IMR-90 (cell line): Measurements from ENCODE around the gene GSE1. TPM values are rescaled to one million over a fixed set of nuclear protein-coding genes. Genes with fewer than 3 reads are reported as not detected.

Experiments used
- ATAC-seq: fragments of 200-7000 bp; cut with Tn5 transposase; 2 replicates; pipeline ENCODE4 v1.9.1; 2020; ENCODE audit warnings: low read depth, mild to moderate bottlenecking, moderate library complexity
- BruUV-seq: library from RNA; stranded (reverse); fragments of 400-500 nt; replicated peaks from 2 replicates; lab custom pipeline; 2021; lab: Mats Ljungman, UMichigan
- CTCF ChIA-PET: fragments of 300-600 bp; formaldehyde crosslinking; extraction: SDS; loops from one replicate; lab custom pipeline; 2021; ENCODE audit warnings: antibody characterized with exemption; lab: Yijun Ruan, JAX
- POLR2A ChIA-PET: fragments of 300-600 bp; sonication (Branson Sonifier 250); formaldehyde crosslinking; loops from one replicate; lab custom pipeline; 2022; ENCODE audit warnings: antibody characterized with exemption; ENCODE audit not compliant: unreplicated experiment; lab: Charles Lee
- DNase-seq: peaks from one replicate; pipeline ENCODE4 v3.0.0; 2013
- H2AFZ ChIP-seq: replicated peaks from 2 replicates; pipeline ENCODE3; 2013; ENCODE audit warnings: low read length, mild to moderate bottlenecking; ENCODE audit not compliant: poor library complexity
- H2AK5ac ChIP-seq: 2 replicates; pipeline ENCODE4 v1.6.1; 2013; ENCODE audit warnings: low read depth, low read length, inconsistent platforms
- H2AK9ac ChIP-seq: replicated peaks from 2 replicates; pipeline ENCODE3; 2013; ENCODE audit warnings: mild to moderate bottlenecking, low read depth, low read length, moderate library complexity; ENCODE audit not compliant: poor library complexity
- H2BK120ac ChIP-seq: 2 replicates; pipeline ENCODE4 v1.6.1; 2013; ENCODE audit warnings: low read depth, low read length, inconsistent platforms
- H2BK15ac ChIP-seq: 3 replicates; pipeline ENCODE4 v1.6.1; 2013; ENCODE audit warnings: low read depth, low read length, inconsistent platforms
- H2BK20ac ChIP-seq: 2 replicates; pipeline ENCODE4 v1.6.1; 2013; ENCODE audit warnings: low read depth, mild to moderate bottlenecking, inconsistent platforms, low read length, moderate library complexity
- H2BK5ac ChIP-seq: 2 replicates; pipeline ENCODE4 v1.6.1; 2013; ENCODE audit warnings: mild to moderate bottlenecking, low read depth, low read length, inconsistent platforms; ENCODE audit not compliant: poor library complexity, severe bottlenecking
- H3K14ac ChIP-seq: replicated peaks from 2 replicates; pipeline ENCODE4 v1.6.1; 2013; ENCODE audit warnings: low read depth, low read length, inconsistent platforms
- H3K18ac ChIP-seq: 2 replicates; pipeline ENCODE4 v1.6.1; 2013; ENCODE audit warnings: low read depth, low read length, control low read depth
- H3K23ac ChIP-seq: 2 replicates; pipeline ENCODE4 v1.6.1; 2013; ENCODE audit warnings: low read depth, low read length, inconsistent platforms
- H3K27ac ChIP-seq: 2 replicates; pipeline ENCODE4 v1.5.1; 2013; ENCODE audit warnings: mild to moderate bottlenecking, control low read depth, low read length; ENCODE audit not compliant: insufficient read depth
- H3K27me3 ChIP-seq: 2 replicates; pipeline ENCODE4 v1.6.1; 2013; ENCODE audit warnings: low read length; ENCODE audit not compliant: control insufficient read depth, insufficient read depth
- H3K36me3 ChIP-seq: 2 replicates; pipeline ENCODE4 v1.6.1; 2013; ENCODE audit warnings: low read length, mixed read lengths; ENCODE audit not compliant: control insufficient read depth, insufficient read depth
- H3K4ac ChIP-seq: 2 replicates; pipeline ENCODE4 v1.6.1; 2013; ENCODE audit warnings: low read depth, low read length, inconsistent platforms
- H3K4me1 ChIP-seq: 2 replicates; pipeline ENCODE4 v1.6.1; 2013; ENCODE audit warnings: low read length, mixed read lengths; ENCODE audit not compliant: control insufficient read depth, insufficient read depth
- H3K4me2 ChIP-seq: 2 replicates; pipeline ENCODE4 v1.6.1; 2013; ENCODE audit warnings: low read depth, mild to moderate bottlenecking, control low read depth, low read length, moderate library complexity
- H3K4me3 ChIP-seq: 2 replicates; pipeline ENCODE4 v1.5.1; 2013; ENCODE audit warnings: low read depth, mild to moderate bottlenecking, control low read depth, low read length, moderate library complexity; ENCODE audit not compliant: insufficient read depth
- H3K56ac ChIP-seq: 2 replicates; pipeline ENCODE4 v1.6.1; 2013; ENCODE audit warnings: low read length, inconsistent platforms; ENCODE audit not compliant: insufficient read depth; ENCODE audit errors: extremely low read depth
- H3K79me1 ChIP-seq, 2 experiments: 2 replicates each; pipeline ENCODE4 v1.6.1; 2013; ENCODE audit warnings: low read length in 2 of 2, inconsistent platforms in 1 of 2, low read depth in 1 of 2
- H3K9ac ChIP-seq: 2 replicates; pipeline ENCODE4 v1.6.1; 2013; ENCODE audit warnings: low read depth, low read length, control low read depth
- H3K9me1 ChIP-seq: 2 replicates; pipeline ENCODE4 v1.6.1; 2013; ENCODE audit warnings: low read length, inconsistent platforms; ENCODE audit not compliant: insufficient read depth
- H3K9me3 ChIP-seq: 2 replicates; pipeline ENCODE4 v1.6.1; 2013; ENCODE audit warnings: low read length; ENCODE audit not compliant: control insufficient read depth, insufficient read depth
- H4K20me1 ChIP-seq: 2 replicates; pipeline ENCODE4 v1.6.1; 2013; ENCODE audit warnings: low read length, inconsistent platforms; ENCODE audit not compliant: insufficient read depth
- H4K5ac ChIP-seq: 2 replicates; pipeline ENCODE4 v1.6.1; 2013; ENCODE audit warnings: mild to moderate bottlenecking, low read depth, low read length, control low read depth
- H4K8ac ChIP-seq, 2 experiments: 2 replicates each; pipeline ENCODE4 v1.6.1; 2013; ENCODE audit warnings: low read depth in 2 of 2, low read length in 2 of 2, control low read depth in 1 of 2, inconsistent platforms in 1 of 2
- H4K91ac ChIP-seq: 2 replicates; pipeline ENCODE4 v1.6.1; 2013; ENCODE audit warnings: low read depth, low read length, inconsistent platforms; ENCODE audit not compliant: insufficient read depth
- BHLHE40 ChIP-seq: fragments of 150-350 bp; IDR thresholded peaks from 2 replicates; pipeline ENCODE4 v1.6.1; 2016; ENCODE audit warnings: mild to moderate bottlenecking, low read depth, low read length
- CEBPB ChIP-seq: IDR thresholded peaks from 2 replicates; pipeline ENCODE4 v1.6.1; 2012; ENCODE audit warnings: low read depth, low read length, improper control_type of control experiment
- CHD1 ChIP-seq: IDR thresholded peaks from 2 replicates; pipeline ENCODE4 v1.6.1; 2012; ENCODE audit warnings: low read depth, low read length, improper control_type of control experiment
- FOS ChIP-seq: fragments of 150-350 bp; IDR thresholded peaks from 2 replicates; pipeline ENCODE4 v1.6.1; 2016; ENCODE audit warnings: low read depth, low read length
- MAFK ChIP-seq: IDR thresholded peaks from 2 replicates; pipeline ENCODE4 v1.6.1; 2012; ENCODE audit warnings: low read depth, low read length, improper control_type of control experiment
- MAZ ChIP-seq: IDR thresholded peaks from 2 replicates; pipeline ENCODE4 v1.6.1; 2012; ENCODE audit warnings: low read depth, mild to moderate bottlenecking, low read length, improper control_type of control experiment, moderate library complexity, borderline replicate concordance
- MXI1 ChIP-seq: IDR thresholded peaks from 2 replicates; pipeline ENCODE4 v1.6.1; 2012; ENCODE audit warnings: low read depth, mild to moderate bottlenecking, low read length, moderate library complexity, borderline replicate concordance
- NFE2L2 ChIP-seq: fragments of 150-350 bp; IDR thresholded peaks from 2 replicates; pipeline ENCODE4 v1.6.1; 2016; ENCODE audit warnings: low read depth, mild to moderate bottlenecking, low read length
- POLR2A ChIP-seq: IDR thresholded peaks from 2 replicates; pipeline ENCODE4 v1.6.1; 2012; ENCODE audit warnings: mild to moderate bottlenecking, low read depth, low read length
- RAD21 ChIP-seq: IDR thresholded peaks from 2 replicates; pipeline ENCODE4 v1.6.1; 2012; ENCODE audit warnings: low read length, improper control_type of control experiment
- RCOR1 ChIP-seq: IDR thresholded peaks from 2 replicates; pipeline ENCODE4 v1.6.1; 2012; ENCODE audit warnings: mild to moderate bottlenecking, low read length, improper control_type of control experiment; ENCODE audit not compliant: insufficient replicate concordance
- RFX5 ChIP-seq: IDR thresholded peaks from 2 replicates; pipeline ENCODE4 v1.8.0; 2012; ENCODE audit warnings: low read depth, mild to moderate bottlenecking, low read length, moderate library complexity
- SMC3 ChIP-seq: fragments of 150-350 bp; IDR thresholded peaks from 2 replicates; pipeline ENCODE4 v1.6.1; 2016; ENCODE audit warnings: low read depth, mild to moderate bottlenecking, antibody characterized with exemption, low read length, moderate library complexity
- WGBS, 2 experiments: methylation state at CpG; one replicate each; pipeline versions ENCODE4 v1.1.5 to v1.1.7; 2013; ENCODE audit warnings: missing lambda C conversion rate in 2 of 2; ENCODE audit not compliant: insufficient read length in 1 of 2; ENCODE audit errors: extremely low coverage in 2 of 2; 5-methylcytosine and 5-hydroxymethylcytosine counted together
- dilution Hi-C: fragments of 300-500 bp; cut with HindIII; formaldehyde crosslinking; loops from one replicate; pipeline ENCODE4 v1.14.3; 2018; ENCODE audit warnings: low sequenced_read_pairs; ENCODE audit not compliant: unreplicated experiment
- in situ Hi-C: fragments of 300-500 bp; cut with MboI; formaldehyde crosslinking; loops from 3 replicates; pipeline ENCODE4 v1.14.3; 2019; ENCODE audit warnings: low sequenced_read_pairs, inconsistent platforms, mixed read lengths
- intact Hi-C: fragments of 100-400 bp; cut with micrococcal nuclease; formaldehyde crosslinking; loops from 2 replicates; pipeline ENCODE4 v1.10.0; 2022
- polyA plus RNA-seq, 3 experiments: library from polyadenylated mRNA; depleted of rRNA; stranded (reverse); fragments of >200 nt; gene quantifications; 2 replicates each; pipeline ENCODE4 v1.2.3, GENCODE V29; 2012; ENCODE audit warnings: low replicate concordance in 1 of 3
- total RNA-seq: library from RNA; depleted of rRNA; stranded (reverse); fragments of >200 nt; gene quantifications from 2 replicates; pipeline ENCODE4 v1.2.3, GENCODE V29; 2012
- TF ChIP-seq, protein P1 (sequence below): fragments of 150-350 bp; IDR thresholded peaks from 2 replicates; pipeline ENCODE4 v1.6.1; 2016; ENCODE audit warnings: low read depth, mild to moderate bottlenecking, low read length, moderate library complexity, borderline replicate concordance
- TF ChIP-seq, protein P2 (sequence below): fragments of 150-350 bp; IDR thresholded peaks from 2 replicates; pipeline ENCODE4 v1.6.1; 2017; ENCODE audit warnings: mild to moderate bottlenecking, antibody characterized with exemption, low read length, low read depth
- TF ChIP-seq, protein P3 (sequence below): conservative IDR thresholded peaks from 2 replicates; pipeline ENCODE4 v1.5.1; 2012; ENCODE audit warnings: mild to moderate bottlenecking, low read depth, low read length, improper control_type of control experiment

GSE1 gene
- total and polyA plus RNA-seq, 2 of the 4 experiments (the other 2 are of a cell fraction): 14.9 to 25.5 TPM

DNA sequence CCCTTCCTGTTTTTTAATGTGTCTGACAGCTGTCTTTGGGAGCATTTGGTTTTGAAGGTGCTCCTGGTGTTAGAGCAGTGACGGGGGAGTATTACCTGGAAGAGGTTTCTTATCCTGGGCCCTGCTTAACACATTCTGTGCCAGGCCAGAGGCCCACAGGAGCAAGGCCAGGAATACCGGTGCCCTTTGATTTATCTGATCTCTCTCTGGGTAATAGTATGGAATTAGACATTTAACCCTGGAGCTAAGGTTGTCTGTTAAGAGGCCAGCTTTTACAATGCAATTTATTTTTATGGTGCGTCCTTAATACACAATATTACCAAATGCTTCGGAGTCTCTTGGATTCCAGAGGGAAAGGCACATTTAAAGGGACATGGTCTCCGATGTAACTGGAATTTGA, 37.2 kb upstream of the GSE1 start:
- POLR2A ChIA-PET: interaction anchor here (0.6 kb wide), 1 partner anchor 21 kb away, joined by 4 read pairs; no protein-coding TSS in a partner anchor
- Histone ChIP-seq H3K18ac (no peak overlapping the region), H4K5ac (no peak overlapping the region), H3K4me1 (peaks cover 26% of the 10 kb centered on the region), H3K4me3 (no peak overlapping the region), H2AK9ac (no peak overlapping the region), H3K9ac (no peak overlapping the region), H3K36me3 (peaks cover 4% of the 10 kb centered on the region; the same call in 1 of the 2 replicates), H4K8ac (no peak overlapping the region), H2BK120ac (no peak overlapping the region), H4K91ac (no peak overlapping the region), H4K20me1 (peaks cover 84% of the 10 kb centered on the region), H3K14ac (no peak overlapping the region), H2AFZ (no peak overlapping the region), H3K9me3 (no peaks in the 10 kb centered on the region), H2AK5ac (no peak overlapping the region), H3K27me3 (no peaks in the 10 kb centered on the region), H2BK5ac (no peak overlapping the region), H3K23ac (no peak overlapping the region), H3K56ac (no peak overlapping the region), H3K4me2 (no peak overlapping the region), H2BK15ac (no peak overlapping the region), H2BK20ac (no peak overlapping the region), H3K4ac (no peak overlapping the region), H3K79me1 (peaks cover 48 to 95% of the 10 kb centered on the region in 2 experiments), H3K9me1 (peaks cover 25% of the 10 kb centered on the region), H3K27ac (no peak overlapping the region)
- CTCF ChIA-PET: no interaction called here
- DNase-seq (no peak), ATAC-seq (no peak)
- TF ChIP-seq, protein P1, sequence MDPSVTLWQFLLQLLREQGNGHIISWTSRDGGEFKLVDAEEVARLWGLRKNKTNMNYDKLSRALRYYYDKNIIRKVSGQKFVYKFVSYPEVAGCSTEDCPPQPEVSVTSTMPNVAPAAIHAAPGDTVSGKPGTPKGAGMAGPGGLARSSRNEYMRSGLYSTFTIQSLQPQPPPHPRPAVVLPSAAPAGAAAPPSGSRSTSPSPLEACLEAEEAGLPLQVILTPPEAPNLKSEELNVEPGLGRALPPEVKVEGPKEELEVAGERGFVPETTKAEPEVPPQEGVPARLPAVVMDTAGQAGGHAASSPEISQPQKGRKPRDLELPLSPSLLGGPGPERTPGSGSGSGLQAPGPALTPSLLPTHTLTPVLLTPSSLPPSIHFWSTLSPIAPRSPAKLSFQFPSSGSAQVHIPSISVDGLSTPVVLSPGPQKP: no peak
- TF ChIP-seq CHD1 (no peak), SMC3 (no peak), RAD21 (no peak), RFX5 (no peak), CEBPB (no peak), MAFK (no peak), FOS (no peak), MAZ (no peak), NFE2L2 (no peak), RCOR1 (no peak), BHLHE40 (no peak), MXI1 (no peak), POLR2A (no peak)
- TF ChIP-seq, protein P2, sequence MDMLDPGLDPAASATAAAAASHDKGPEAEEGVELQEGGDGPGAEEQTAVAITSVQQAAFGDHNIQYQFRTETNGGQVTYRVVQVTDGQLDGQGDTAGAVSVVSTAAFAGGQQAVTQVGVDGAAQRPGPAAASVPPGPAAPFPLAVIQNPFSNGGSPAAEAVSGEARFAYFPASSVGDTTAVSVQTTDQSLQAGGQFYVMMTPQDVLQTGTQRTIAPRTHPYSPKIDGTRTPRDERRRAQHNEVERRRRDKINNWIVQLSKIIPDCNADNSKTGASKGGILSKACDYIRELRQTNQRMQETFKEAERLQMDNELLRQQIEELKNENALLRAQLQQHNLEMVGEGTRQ: no peak
- TF ChIP-seq, protein P3, sequence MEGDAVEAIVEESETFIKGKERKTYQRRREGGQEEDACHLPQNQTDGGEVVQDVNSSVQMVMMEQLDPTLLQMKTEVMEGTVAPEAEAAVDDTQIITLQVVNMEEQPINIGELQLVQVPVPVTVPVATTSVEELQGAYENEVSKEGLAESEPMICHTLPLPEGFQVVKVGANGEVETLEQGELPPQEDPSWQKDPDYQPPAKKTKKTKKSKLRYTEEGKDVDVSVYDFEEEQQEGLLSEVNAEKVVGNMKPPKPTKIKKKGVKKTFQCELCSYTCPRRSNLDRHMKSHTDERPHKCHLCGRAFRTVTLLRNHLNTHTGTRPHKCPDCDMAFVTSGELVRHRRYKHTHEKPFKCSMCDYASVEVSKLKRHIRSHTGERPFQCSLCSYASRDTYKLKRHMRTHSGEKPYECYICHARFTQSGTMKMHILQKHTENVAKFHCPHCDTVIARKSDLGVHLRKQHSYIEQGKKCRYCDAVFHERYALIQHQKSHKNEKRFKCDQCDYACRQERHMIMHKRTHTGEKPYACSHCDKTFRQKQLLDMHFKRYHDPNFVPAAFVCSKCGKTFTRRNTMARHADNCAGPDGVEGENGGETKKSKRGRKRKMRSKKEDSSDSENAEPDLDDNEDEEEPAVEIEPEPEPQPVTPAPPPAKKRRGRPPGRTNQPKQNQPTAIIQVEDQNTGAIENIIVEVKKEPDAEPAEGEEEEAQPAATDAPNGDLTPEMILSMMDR: no peak
- WGBS, 2 experiments: 100% methylated on average over 1 of the region's 5 CpGs; no CpG with 5 or more reads in 1 of the 2 experiments
- dilution Hi-C loops: no loop called here
- in situ Hi-C loops: no loop called here
- intact Hi-C loops: no loop called here
- BruUV-seq: no TSS peak
